GM08714 (cell line): ENCODE results near the gene CYP2W1.

Experiments used
- H3K4me3 ChIP-seq: fragments of 200-500 bp; sonication (Bioruptor generic); 2 replicates; pipeline ENCODE4 v1.5.1; 2014; ENCODE audit warnings: mild to moderate bottlenecking, low read length, inconsistent platforms
- ZNF274 ChIP-seq: IDR thresholded peaks from 2 replicates; pipeline ENCODE4 v1.6.1; 2012; ENCODE audit warnings: mild to moderate bottlenecking, low read depth, low read length

The CYP2W1 gene

DNA sequence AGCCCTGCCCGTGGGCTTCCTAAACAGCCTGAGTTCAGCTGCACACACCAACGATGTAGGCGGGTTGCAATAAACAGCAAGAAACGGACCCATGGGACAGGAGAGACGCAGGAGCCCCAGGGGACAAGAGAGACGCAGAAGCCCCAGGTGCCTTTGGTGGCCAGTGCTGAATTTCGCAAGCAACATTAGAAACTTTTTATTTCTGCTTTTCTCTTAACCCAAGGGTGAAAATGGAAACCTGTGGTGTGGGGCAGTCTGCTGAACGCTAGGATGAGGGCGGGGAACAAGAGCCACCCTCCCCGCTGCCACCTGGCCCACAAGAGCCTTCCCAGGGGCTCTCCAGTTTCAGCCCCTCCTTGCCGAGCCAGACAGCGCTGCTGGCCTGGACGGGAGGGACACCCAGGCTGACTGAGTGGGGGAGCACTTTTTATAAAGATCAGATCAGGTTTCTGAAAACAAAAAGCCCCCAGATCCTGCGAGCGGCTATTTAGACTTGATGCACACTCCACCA lies 41.4 kb downstream of the CYP2W1 start:
- TF ChIP-seq ZNF274: no peak
- peak overlapping the region; percentile 86; the same call in 1 of the 2 replicates for H3K4me3 ChIP-seq

DNA sequence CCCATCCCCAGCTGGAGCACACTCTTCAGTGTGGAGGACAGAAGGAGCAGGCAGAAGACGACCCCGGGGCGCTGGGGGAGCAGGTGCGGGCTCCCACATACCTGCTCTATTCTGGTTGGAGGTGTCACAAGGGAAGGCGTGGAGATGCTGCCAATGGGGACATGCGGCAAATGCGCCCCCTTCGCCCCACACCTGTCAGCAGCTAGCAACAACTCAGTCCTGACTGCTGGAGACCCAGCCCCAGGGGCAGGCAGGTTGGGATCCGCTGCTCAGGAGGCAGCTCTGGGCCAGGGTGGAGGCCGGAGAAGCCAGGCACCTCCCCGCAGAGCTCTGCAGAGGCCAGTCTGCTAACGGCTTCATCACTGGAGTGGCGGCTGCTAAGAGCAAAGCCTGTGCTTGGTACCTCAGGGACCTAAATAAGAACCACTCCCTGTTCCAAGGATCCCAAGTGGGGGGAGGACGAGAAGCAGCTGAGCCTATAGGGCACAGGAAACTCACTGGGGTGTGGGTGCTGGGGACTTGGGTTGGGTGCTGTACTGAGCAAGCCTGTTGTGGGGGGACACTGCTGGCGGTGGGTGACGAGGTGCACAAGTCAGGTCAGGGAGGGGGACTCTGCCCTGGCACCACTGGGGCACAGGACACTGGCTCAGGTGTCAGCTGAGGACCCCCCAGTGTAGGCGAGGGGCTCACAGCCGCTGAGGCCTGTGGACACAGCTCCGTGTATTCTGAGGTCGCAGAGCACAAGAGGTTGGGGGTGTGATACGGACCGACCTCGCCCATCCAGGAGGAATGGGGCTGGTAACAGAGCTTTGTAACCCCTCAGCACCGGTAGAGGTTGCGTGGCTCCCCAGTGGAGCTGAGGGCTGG lies 42.1 kb downstream of the CYP2W1 start:
- peak overlapping the region; percentile 86; the same call in 1 of the 2 replicates for H3K4me3 ChIP-seq
- no peak for TF ChIP-seq ZNF274

DNA sequence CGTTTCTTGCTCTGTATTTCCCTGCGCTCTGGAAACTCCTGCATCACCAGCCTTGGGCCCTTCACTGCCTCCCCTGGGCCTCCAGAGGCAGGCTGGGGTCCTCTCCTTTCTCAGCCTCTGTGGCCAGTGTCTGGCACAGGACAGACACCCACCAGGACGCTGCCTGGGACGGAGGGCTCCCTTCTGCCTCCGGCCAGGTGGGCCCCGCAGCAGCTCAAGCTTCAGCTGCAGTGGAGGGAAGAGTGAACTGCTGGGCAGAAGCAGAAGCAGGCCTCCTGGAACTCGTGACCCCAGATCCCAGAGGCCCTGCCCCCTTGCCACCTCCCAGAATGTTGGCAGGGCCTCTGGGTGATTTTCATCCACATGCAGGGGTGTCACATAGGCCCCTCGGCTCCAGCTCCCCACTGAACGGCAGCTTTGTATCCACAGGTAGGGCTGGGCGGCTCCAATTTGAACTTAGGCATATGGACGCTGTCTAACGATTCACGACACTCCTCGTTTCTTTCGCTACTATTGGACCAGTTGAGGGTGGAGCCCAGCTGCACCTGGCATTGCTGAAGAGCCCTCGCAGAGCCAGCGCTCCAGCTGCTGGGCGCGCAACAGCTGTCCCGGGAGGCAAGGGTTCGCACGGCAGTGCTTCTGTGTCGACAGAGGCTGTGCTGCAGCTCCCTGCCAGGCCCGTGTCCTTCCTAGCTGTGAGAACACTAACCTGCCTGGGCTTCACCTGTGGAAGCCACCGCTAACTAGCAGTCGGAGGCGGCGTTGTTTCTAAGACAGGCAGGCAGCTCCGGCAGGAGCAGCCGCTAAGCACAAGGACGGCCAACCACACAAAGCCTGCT lies 43.0 kb downstream of the CYP2W1 start:
- no peak for TF ChIP-seq ZNF274
- peak overlapping the region; percentile 86; the same call in 1 of the 2 replicates for H3K4me3 ChIP-seq

DNA sequence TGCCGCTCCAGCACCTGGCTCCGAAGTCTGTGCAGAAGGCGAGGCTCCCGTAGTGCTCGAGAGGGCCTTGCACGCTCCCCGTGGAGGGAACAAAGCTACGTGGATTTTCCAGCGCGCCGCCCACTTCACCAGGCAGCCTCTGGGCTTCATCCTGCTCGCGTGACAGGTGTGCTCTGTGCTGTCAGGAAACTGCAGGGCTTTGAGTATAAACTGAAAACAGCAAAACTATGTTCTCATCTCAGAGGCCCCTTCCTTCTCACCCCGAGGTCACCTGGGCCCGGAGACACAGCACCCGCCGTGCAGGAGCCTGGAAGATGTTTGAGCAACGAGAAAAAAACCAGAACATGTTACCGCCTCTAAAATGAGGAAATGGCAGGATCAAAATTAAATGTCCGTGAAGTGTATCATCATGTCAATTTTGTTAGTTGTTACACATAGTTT lies 43.8 kb downstream of the CYP2W1 start:
- no peak for TF ChIP-seq ZNF274
- peak overlapping the region; percentile 86; the same call in 1 of the 2 replicates for H3K4me3 ChIP-seq

DNA sequence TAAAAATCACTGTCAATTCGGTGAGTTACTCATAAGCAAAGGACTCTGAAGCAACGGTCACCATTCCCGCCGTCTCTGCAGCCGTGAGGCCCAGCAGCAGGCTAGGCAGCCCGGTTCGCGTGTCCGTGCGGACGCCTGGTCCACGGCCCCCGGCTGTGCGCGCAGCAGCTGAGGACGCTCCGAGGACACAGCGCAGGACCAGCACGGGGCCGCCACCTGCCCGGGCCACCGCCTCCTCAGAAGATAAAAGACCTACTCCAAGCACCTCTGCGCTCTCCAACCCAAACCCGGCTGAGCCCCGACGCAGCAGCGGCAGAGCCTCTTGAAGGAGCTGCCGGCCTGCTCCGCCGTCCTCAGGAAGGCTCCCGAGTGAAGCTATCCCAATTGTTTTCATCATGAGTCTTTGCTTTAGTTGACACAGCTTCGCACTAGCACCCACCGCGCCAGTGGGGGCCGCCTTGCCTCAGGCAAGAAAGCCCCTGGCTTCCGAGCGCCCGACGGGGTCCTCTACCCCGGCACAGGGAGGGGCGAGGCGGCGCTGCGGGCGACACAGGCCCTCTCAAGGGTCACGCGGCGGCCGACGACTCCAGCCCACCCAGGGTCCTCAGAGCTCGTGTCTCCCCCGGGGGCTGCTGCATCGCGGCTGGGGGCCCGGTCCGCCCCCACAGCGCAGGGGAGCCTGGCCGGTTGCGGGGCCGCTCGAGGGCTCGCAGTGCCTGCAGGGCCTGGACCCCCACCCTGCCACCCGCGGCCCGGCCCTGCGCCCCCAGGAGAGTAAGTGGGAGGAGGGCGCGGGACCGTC lies 44.5 kb downstream of the CYP2W1 start:
- peak overlapping the region; percentile 86 for H3K4me3 ChIP-seq
- TF ChIP-seq ZNF274: no peak

DNA sequence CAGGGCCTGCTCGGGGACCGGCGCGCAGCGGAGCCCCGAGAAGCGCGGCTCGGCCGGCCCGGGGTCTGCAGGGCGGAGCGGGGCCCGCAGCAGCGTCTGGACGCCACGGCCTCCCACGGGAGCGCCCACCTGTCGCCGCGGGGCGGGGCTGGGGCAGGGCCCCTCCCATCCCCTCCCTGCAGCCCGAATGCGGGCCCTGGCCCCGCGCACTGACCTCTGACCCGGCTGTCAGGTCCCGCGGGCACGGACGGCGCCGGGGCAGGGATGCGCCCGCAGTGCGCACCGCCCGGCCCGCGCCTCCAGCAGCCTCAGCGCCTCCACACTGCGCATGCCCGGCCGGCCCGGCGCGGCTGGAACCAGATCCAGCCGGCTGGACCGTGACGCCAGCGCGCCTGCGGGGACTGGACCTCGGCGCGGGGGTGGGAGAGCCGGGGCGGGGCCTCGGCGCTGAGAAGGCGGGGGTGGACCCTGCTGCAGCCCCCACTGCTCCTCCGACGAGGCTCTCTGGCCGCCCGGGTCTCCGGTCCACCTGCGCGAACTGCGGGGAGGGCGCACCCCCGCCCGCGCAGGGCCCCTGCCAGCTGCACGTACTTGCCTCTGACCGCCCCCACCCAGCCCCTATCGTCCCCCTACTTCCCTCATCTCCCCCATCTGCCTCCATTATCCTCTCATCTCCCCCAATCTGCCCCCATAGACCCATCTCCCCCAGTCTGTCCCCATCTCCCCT lies 45.2 kb downstream of the CYP2W1 start:
- H3K4me3 ChIP-seq: peak overlapping the region; percentile 86; the same call in 1 of the 2 replicates

DNA sequence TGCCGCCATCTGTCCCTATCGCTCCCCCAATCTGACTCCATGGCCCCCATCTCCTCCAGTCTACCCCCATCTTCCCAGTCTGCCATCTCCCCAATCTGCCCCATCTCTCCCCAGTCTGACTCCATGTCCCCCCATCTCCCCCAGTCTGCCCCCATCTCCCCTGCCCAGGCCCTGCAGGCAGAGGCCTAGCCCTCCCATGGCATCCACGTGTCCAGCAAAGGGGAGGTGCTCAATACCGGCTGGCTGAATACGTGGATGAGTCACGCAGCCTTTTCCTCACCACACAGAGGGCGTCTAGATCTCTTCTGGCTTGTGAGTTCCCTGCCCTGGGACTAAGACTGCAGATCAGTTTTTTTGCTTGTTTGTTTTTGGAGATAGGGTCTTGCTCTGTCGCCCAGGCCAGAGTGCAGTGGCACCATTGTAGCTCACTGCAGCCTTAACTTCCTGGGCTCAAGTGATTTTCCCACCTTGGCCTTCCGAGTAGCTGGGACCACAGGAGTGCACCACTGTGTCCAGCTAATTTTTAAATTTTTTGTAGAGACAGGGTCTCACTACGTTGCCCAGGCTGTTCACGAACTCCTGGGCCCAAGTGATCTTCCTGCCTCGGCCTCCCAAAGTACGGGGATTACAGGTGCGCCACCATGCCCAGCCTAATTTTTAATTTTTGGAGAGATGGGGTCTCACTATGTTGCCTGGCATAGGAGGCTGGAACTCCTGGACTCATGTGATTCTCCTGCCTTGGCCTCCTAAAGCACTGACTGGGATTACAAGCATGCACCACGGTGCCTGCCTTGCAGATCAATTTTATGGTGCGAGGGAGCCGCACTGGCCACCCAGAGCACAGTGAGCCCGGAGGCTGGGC lies 46.0 kb downstream of the CYP2W1 start:
- peak overlapping the region; percentile 42; the same call in 1 of the 2 replicates for H3K4me3 ChIP-seq
- no peak for TF ChIP-seq ZNF274

More for the DNA sequence above, 45.2 kb downstream of the CYP2W1 start:
- no peak for TF ChIP-seq ZNF274

DNA sequence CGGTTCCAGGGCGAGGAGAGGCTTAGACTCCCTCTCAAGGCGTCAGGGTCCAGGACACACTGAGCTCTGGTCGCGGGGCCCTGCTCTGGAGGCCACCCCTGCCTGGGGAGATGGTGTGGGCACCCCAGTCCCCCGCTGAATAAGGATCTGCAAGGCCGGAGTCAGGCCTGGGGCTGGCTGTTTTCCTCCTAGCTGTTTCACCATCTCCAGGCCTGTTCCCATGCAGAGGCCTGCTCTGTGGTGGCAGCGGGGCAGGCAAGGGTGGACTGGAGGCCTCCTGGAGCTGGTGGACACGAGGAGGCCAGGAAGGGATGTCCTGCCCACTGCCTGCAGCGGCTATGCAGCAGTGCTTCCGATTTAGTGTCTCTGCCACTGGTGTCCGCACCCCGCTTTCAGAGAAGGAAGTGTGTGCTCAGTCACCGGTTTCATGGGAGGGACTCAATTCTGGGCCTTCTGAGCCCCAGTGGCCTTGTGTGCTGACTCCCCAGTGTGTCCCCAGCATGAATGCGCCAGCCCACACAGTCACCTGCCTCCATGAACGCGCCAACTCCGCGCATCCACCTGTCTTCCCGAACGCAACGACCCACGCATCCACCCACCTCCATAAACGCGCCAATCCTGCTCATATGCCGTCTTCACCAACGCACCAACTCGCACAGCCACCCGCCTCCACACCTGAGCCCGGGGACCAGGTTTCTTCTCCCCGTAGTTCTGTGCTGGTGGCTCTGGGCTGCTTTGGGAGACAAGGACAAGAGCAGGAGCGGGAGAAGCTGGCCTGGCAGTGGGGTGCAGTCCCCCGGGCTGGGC lies 46.9 kb downstream of the CYP2W1 start:
- H3K4me3 ChIP-seq: no peak overlapping the region

DNA sequence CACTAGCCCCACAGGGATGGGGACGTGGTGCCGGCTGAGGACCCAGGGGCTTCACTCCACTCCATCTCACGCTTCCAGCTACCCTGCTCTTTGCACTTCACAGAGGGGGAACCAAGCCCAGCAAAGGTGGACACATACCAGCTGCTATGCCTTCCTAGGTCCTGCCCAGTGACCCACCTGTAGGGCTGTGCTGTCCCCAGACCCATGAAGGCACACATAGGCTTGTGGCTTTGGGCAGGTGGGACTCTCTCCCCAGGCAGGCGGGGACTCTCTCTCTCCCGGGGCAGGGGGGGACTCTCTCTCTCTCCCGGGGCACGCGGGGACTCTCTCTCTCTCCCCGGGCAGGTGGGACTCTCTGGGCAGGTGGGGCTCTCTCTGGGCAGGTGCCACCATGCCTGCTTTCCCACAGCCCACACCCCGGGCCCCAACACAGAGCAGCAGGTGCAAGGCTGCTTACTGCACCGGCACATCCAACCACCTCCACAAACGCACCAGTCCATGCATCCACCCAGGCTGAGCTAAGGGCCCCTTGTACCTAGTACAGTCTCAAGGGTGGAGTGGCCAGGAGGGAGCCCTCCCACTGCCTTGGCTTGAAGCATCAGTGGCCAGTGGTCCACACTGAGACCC lies 47.6 kb downstream of the CYP2W1 start:
- no peak for TF ChIP-seq ZNF274
- H3K4me3 ChIP-seq: no peak overlapping the region

More for the DNA sequence above, 46.9 kb downstream of the CYP2W1 start:
- no peak for TF ChIP-seq ZNF274

DNA sequence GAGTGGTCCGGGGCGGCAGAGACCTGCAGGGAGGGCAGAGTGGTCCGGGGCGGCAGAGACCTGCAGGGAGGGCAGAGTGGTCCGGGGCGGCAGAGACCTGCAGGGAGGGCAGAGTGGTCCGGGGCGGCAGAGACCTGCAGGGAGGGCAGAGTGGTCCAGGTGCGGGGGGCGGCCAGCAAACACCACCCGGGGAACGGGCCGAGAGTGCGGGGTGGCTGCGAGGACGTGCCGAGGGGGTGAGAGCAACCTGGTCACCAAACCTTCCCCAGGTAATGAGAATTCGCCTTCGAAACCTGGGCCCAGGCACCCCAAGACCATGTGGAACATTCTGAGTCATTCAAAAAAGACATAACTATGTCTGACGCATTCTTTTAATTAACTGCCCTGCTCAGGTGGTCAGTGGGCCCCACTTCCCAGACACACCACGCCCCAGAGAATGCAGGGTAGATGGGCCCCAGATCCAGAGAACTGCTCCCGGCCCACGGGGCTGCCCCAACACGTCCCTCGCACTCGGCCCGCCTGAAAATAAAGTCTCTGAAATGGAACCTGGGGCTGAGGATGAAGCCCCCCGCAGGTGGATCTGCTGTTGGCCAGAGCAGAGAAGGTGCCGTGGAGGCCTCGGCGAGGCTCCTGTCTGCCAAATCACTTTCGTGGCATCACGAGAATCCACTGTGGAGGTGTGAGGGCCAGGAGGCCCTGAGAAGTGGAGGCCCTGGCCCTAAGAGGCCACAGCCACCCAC lies 48.9 kb downstream of the CYP2W1 start:
- TF ChIP-seq ZNF274: no peak

More for the DNA sequence above, 48.9 kb downstream of the CYP2W1 start:
- no peak overlapping the region for H3K4me3 ChIP-seq
